Brain microvascular endothelial cell (primary cell): ENCODE results near the gene CD163L1.
A peak's percentile ranks its signal among the peaks of the same experiment; 100 is the strongest.

Source experiments
- DNase-seq: peaks from one replicate; pipeline ENCODE4 v3.0.0-alpha.2; 2020
- H3K27ac ChIP-seq: fragments of 250-450 bp; sonication (Bioruptor Pico); 2 replicates; pipeline ENCODE4 v1.5.1; 2020; ENCODE audit warnings: mild to moderate bottlenecking, moderate library complexity
- H3K27me3 ChIP-seq: fragments of 250-450 bp; sonication (Bioruptor Pico); replicated peaks from 2 replicates; pipeline ENCODE4 v1.5.1; 2020; ENCODE audit warnings: mild to moderate bottlenecking
- H3K36me3 ChIP-seq: fragments of 250-450 bp; sonication (Bioruptor Pico); replicated peaks from 2 replicates; pipeline ENCODE4 v1.5.1; 2020; ENCODE audit warnings: mild to moderate bottlenecking
- H3K4me3 ChIP-seq: 2 replicates; pipeline ENCODE4 v1.5.1; 2011; ENCODE audit warnings: low read depth, mild to moderate bottlenecking, control low read depth, low read length, moderate library complexity
- in situ Hi-C: cut with HindIII; loops from 2 replicates; pipeline ENCODE4 v1.10.0; 2017; ENCODE audit warnings: low sequenced_read_pairs, low pct_ligation_motif_present
- TF ChIP-seq, protein P1 (sequence below): IDR thresholded peaks from 2 replicates; pipeline ENCODE4 v1.5.1; 2011; ENCODE audit warnings: low read depth, mild to moderate bottlenecking, moderate library complexity, low read length, control low read depth, inconsistent platforms; ENCODE audit errors: missing control alignments

Gene CD163L1

DNA sequence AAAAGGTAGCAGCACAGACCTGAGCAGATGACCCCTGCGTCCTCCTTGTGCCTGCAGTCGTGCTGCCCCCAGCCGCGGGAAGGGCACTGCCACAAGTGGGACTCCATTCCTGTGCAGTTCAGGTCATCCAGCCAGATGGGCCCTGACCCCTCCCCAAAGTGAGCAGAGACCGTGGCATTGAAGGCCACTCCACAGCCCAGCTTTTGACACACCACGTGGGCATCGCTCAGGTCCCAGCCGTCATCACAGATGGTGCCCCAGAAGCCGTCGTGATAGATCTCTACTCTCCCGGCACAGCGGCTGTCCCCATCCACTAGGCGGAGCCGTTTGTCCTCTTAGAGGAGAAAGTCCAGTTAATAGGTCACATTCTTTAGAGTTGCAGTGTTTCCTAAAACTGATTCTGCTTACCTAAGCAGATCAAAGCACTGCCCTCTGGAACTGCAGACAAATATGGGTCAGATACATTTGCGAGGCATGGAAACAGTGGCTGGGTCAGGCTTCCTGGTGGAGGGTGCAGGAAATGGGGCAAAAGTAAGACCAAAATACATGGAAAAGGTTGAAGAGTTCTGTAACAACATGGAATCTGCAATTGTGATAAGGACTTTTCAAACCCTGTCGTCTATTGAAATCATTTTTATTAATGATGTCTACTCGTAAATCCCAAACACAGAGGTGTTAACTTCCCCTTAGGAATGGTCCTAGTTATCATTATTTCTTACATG, 69.4 kb downstream of the CD163L1 start:
- DNase-seq: peak; percentile 14
- Histone ChIP-seq H3K27ac (no peak overlapping the region), H3K36me3 (no peaks in the 10 kb centered on the region), H3K4me3 (no peak overlapping the region), H3K27me3 (no peaks in the 10 kb centered on the region)
- in situ Hi-C loops: no loop called here
- TF ChIP-seq, protein P1, sequence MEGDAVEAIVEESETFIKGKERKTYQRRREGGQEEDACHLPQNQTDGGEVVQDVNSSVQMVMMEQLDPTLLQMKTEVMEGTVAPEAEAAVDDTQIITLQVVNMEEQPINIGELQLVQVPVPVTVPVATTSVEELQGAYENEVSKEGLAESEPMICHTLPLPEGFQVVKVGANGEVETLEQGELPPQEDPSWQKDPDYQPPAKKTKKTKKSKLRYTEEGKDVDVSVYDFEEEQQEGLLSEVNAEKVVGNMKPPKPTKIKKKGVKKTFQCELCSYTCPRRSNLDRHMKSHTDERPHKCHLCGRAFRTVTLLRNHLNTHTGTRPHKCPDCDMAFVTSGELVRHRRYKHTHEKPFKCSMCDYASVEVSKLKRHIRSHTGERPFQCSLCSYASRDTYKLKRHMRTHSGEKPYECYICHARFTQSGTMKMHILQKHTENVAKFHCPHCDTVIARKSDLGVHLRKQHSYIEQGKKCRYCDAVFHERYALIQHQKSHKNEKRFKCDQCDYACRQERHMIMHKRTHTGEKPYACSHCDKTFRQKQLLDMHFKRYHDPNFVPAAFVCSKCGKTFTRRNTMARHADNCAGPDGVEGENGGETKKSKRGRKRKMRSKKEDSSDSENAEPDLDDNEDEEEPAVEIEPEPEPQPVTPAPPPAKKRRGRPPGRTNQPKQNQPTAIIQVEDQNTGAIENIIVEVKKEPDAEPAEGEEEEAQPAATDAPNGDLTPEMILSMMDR: peak; percentile 78

DNA sequence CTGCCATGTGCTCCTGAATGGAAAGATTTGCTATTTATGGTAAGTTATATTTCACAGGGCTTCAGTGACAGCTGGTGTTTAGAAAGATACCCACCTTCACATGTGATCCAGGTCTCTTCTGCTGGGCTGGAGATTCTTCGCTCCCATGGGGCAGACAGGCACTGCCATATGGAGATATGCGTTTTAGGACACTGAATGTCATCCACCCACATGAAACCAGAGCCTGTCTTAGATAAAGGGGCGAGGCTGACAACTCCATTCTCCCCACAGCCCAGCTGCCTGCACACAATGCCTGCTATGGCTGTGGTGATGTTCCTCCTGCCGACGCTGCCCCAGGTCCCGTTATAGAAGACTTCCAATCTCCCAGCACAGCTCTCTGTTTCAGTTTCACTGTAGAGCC, 70.7 kb downstream of the CD163L1 start:
- Histone ChIP-seq H3K36me3 (no peaks in the 10 kb centered on the region), H3K27me3 (no peaks in the 10 kb centered on the region), H3K27ac (no peak overlapping the region), H3K4me3 (no peak overlapping the region)
- DNase-seq: no peak
- TF ChIP-seq, protein P1: no peak
- in situ Hi-C loops: no loop called here

DNA sequence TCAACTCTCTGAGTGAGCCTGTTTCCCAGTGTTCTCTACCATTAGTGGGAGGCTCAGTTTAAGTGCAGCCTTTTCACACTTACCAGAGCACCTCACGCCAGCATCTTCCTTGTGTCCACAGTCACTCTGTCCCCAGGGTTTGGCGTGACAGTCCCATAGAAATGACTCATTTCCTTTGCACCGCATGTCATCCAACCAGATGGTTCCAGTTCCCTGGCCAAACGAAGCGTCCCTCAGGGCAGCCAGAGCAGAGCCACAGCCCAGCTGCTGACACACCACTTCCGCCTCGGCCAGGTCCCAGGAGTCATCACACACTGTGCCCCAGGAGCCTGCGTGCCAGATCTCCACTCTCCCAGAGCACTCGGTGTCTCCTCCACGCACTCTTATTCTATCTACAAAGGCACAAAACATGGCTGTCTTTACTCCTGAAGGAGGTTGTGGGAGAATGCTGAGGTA, 74.7 kb downstream of the CD163L1 start:
- DNase-seq: peak; percentile 62
- H3K4me3 ChIP-seq: no peak overlapping the region
- in situ Hi-C loops: no loop called here
- no peaks in the 10 kb centered on the region for H3K36me3 ChIP-seq
- no peaks in the 10 kb centered on the region for H3K27me3 ChIP-seq
- TF ChIP-seq, protein P1: no peak
- no peak overlapping the region for H3K27ac ChIP-seq

DNA sequence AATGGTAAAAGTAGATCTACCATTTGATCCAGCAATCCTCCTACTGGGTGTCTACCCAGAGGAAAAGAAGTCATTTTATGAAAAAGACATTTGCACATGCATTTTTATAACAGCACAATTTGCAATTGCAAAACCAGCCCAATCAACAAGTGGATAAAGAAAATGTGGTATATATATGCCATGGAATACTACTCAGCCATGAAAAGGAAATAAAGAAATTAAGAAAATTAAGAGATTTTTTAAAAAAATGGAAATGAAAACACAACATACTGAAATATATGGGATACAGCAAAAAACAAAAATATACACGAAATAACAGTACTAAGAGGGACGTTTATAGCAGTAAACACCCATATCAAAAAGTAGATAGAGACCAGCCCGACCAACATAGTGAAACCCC, 81.2 kb downstream of the CD163L1 start:
- Histone ChIP-seq H3K4me3 (no peak overlapping the region), H3K27ac (no peak overlapping the region), H3K36me3 (no peaks in the 10 kb centered on the region), H3K27me3 (no peaks in the 10 kb centered on the region)
- in situ Hi-C loops: no loop called here
- DNase-seq: no peak
- TF ChIP-seq, protein P1: no peak

DNA sequence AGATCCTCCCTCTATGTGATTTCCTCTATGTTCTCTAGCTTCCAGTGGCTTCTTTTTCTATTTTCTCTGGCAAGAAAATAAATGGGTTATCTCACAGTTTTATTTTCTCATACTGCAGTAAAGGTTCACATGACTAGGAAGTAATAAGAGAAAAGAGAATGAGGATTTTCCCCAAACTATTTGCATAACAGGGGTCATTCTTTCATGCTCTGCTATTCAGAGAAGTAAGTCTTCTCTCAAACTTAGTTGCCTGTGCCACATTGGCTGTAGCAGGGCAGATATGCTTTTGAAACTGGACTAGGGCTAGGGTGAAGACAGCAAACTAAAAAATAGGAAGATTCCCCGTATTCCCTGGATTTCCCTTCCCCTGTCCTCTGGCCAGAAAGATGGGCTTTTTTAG, 82.7 kb downstream of the CD163L1 start:
- no peaks in the 10 kb centered on the region for H3K27me3 ChIP-seq
- no peaks in the 10 kb centered on the region for H3K36me3 ChIP-seq
- no peak for DNase-seq
- no peak overlapping the region for H3K4me3 ChIP-seq
- H3K27ac ChIP-seq: no peak overlapping the region
- in situ Hi-C loops: no loop called here
- TF ChIP-seq, protein P1: no peak

DNA sequence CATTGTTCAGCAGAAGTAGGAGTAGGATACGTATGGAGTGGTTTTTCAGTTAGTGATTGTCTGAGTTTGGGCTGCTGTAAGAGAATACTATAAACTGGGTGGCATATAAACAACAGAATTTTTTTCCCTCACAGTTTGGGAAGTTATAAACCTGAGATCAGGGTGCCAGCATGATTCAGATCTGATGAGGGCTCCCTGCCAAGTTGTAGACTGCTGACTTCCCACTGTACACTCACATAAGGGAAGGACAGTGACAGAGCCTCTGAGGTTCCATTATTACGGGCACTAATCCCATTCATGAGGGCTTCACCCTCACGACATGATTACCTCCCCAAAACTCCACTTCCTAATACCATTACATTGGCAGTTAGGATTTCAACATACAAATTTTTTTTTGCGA, 89.4 kb downstream of the CD163L1 start:
- Histone ChIP-seq H3K4me3 (no peak overlapping the region), H3K36me3 (no peaks in the 10 kb centered on the region), H3K27me3 (no peaks in the 10 kb centered on the region), H3K27ac (no peak overlapping the region)
- in situ Hi-C loops: no loop called here
- peak; percentile 20 for DNase-seq
- TF ChIP-seq, protein P1: no peak
